ENCODE results near the gene SLC6A19.

DNA sequence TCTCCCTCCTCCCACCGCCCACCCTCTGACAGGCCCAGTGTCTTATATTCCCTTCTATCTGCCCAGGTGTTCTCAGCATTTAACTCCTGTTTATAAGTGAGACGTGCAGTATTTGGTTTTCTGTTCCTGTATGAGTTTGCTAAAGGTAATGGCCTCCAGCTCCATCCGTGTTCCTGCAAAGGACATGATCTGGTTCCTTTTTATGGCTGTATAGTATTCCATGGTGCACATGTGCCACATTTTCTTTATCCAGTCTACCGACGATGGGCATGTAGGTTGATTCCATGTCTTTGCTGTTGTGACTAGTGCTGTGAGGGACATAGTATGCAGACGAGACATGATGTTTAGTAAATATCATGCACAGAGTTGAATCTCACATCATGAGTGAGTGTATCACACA is 7.0 kb upstream of the SLC6A19 start:
- TF ChIP-seq, protein P1, sequence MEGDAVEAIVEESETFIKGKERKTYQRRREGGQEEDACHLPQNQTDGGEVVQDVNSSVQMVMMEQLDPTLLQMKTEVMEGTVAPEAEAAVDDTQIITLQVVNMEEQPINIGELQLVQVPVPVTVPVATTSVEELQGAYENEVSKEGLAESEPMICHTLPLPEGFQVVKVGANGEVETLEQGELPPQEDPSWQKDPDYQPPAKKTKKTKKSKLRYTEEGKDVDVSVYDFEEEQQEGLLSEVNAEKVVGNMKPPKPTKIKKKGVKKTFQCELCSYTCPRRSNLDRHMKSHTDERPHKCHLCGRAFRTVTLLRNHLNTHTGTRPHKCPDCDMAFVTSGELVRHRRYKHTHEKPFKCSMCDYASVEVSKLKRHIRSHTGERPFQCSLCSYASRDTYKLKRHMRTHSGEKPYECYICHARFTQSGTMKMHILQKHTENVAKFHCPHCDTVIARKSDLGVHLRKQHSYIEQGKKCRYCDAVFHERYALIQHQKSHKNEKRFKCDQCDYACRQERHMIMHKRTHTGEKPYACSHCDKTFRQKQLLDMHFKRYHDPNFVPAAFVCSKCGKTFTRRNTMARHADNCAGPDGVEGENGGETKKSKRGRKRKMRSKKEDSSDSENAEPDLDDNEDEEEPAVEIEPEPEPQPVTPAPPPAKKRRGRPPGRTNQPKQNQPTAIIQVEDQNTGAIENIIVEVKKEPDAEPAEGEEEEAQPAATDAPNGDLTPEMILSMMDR (IDR thresholded peaks at IDR 0.05 in 8 of 11, conservative IDR thresholded peaks at IDR 0.05 in 3 of 11) = no peak
- no peak for TF ChIP-seq POLR2AphosphoS5 (IDR thresholded peaks at IDR 0.05)
